IPS DF 4.7 (cell line): Measurements from ENCODE around the gene PRKAA2.
"Not testable (repeated sequence)": the region's sequence is repeated elsewhere in the genome, so short reads cannot be mapped to it uniquely, and the experiment has no call there.

Source experiments
- DNase-seq: peaks from one replicate; pipeline ENCODE4 v3.0.0-alpha.2; 2013; ENCODE audit warnings: low spot score; ENCODE audit errors: extremely low read depth

PRKAA2 gene

DNA sequence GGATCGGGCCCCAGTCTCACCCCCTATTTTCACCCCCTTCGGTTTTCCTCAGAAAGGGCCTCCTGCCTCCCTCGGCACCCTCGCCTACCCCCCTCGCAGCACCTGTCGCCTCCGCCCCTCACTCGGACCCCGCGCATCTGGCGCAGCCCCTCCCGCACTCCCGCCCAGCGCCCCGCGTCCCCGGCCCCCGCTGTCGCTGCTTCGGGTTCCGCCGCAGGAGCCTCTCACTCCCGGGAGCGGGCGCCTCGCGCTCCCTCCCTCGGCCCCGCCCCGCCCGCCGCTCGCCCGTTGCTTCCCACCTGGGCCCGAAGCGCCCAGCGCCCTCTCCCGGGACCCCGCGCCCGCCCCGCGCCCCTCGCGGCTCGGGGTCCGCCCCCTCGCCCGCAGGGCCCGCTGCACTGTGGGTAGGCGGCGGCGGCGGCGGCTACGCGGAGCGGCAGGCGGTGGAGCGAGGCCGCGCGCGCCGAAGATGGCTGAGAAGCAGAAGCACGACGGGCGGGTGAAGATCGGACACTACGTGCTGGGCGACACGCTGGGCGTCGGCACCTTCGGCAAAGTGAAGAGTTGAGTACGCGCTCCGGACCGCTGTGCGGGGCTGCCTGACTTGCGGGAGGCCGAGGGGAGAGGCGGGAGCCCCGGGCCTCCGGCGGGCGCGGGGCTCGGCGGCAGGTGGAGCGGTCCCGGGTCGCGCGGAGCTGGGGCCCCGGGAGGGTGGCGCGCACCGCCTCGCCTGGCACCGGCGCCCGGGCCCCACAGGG lies at the start of gene PRKAA2:
Gene PRKAA2, plus strand, starts transcription at position 396 of the 758 bp plus-strand sequence. Its CDS starts 74 bp downstream, at position 470.
- no peak for DNase-seq

DNA sequence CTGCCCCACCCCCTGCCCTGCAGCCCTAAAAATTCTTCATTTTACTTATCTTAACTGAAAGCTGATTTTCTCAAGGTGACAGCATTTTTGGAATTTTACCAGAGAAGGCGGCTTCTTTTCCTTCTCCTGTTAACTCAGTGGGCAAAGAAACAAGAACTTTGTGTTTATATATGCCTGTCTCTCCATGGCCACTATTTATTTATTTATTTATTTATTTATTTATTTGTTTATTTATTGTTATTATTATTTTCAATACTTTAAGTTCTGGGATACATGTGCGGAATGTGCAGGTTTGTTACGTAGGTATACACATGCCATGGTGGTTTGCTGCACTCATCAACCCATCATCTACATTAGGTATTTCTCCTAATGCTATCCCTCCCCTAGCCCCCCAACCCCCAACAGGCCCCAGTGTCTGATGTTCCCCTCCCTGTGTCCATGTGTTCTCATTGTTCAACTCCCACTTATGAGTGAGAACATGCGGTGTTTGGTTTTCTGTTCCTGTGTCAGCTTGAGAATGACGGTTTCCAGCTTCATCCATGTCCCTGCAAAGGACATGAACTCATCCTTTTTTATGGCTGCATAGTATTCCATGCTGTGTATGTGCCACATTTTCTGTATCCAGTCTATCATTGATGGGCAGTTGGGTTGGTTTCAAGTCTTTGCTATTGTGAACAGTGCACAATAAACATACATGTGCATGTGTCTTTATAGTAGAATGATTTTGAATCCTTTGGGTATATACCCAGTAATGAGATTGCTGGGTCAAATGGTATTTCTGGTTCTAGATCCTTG lies 49.5 kb upstream of the PRKAA2 start:
- not testable (repeated sequence) for DNase-seq

- DNase-seq: not testable (repeated sequence)
Observed at GRCh38 chr1:56610097-56610496, 35.0 kb upstream of the PRKAA2 start.

DNA sequence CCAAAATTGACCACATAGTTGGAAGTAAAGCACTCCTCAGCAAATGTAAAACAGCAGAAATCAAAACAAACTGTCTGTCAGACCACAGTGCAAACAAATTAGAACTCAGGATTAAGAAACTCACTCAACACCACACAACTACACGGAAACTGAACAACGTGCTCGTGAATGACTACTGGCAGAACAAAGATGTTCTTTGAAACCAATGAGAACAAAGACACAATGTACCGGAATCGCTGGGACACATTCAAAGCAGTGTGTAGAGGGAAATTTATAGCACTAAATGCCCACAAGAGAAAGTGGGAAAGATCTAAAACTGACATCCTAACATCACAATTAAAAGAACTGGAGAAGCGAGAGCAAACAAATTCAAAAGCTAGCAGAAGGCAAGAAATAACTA lies 34.3 kb upstream of the PRKAA2 start:
- DNase-seq: not testable (repeated sequence)

GRCh38 chr1:56617141-56617540 lies 28.0 kb upstream of the PRKAA2 start:
- DNase-seq: no peak

GRCh38 chr1:56625819-56626440 lies 19.2 kb upstream of the PRKAA2 start:
- DNase-seq: no peak

DNA sequence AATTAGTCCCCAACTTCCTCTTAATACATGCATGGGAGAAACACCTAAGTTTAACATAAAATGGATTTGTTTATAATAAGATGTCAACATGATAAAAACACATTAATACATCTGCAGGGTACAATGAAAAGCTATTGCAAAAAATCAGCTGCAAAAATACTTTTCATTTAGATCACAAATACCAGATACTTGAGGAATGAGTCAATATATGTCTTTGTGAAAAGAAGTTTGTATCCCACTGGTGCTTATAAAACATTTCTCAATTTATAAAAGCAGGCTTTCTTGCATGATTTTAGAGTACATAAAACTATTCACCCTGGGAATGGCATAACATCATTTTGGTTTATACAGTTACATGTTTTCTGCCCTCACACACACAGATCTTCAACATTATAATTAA lies 18.6 kb upstream of the PRKAA2 start:
- DNase-seq: no peak

GRCh38 chr1:56627019-56627635 lies 18.0 kb upstream of the PRKAA2 start:
- DNase-seq: no peak

GRCh38 chr1:56627636-56628039 lies 17.5 kb upstream of the PRKAA2 start:
- DNase-seq: no peak

GRCh38 chr1:56630786-56631185 lies 14.3 kb upstream of the PRKAA2 start:
- DNase-seq: no peak

GRCh38 chr1:56631901-56632300 lies 13.2 kb upstream of the PRKAA2 start:
- DNase-seq: no peak

DNA sequence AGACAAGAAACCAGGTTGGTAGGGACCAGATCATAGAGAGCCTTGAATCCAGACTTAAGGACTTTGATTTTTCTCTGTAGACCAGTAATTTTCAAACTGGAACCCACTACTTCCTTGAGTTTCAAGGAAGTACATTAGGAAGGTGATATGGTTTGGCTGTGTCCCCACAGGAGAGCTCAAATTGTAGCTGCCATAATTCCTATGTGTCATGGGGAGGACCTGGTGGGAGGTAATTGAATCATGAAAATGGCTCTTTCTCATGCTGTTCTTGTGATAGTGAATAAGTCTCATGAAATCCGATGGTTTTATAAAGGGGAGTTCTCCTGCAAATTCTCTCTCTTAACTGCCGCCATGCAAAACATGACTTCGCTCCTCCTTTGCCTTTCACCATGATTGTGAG lies 10.1 kb upstream of the PRKAA2 start:
- no peak for DNase-seq

DNA sequence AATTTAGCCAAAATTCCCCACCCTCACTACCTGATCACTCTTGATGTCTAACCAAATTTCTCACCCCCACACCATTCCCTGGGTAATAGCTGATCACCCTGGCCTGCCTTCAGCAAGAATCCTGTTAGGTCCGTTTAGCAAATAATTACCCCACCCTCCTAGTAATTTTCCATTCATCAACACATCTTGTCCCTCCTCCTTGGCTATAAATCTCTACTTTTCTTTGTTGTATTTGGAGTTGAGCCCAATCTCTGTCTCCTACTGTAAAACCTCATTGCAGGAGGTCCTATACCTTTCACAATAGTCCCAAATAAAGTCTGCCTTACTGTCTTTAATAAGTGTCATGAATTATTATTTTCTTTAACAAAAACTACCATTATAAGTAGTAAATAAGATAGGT lies 6.9 kb upstream of the PRKAA2 start:
- DNase-seq: no peak

GRCh38 chr1:56639211-56639610 lies 5.9 kb upstream of the PRKAA2 start:
- DNase-seq: no peak

GRCh38 chr1:56643661-56644060 lies 1.5 kb upstream of the PRKAA2 start:
- no peak for DNase-seq

DNA sequence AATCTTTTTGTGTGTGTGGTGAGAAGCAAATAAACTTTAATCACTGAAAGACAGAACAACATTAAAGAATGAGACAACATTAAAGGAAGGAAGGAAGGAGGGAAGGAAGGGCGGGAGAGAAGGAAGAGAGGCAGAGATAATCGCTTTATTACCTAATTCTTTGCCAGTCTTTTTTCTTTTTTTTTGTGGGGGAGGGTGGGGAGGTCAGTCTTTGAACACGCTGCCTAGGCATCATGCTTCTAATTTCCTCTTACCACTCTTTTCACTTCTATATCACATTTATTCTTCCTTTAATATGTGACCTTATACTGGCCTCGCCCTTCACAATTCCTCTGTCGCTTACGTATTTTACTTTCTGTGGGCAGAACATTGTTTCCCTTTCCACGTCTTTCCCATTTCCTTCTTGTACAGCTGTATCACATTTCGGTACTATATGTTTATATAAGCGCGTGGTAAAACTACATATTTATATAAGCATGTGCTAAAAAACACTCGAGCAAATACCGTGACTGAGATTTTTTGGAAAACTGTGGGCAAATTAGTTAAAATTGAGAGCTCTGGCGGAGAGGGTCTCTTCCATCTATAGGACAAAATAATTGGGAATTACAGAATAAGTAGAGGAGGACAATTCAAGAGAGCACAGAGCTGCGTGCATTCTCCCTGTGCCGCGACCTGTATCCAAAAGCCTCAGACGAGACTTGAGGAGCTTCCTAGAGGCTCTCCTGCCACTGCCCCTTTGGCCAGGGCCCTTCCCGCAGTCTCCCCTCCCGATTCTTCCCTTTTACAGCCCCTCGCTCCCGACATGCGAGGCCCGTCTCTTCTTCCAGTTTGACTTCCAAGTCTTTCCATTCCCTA lies 823 bp upstream of the PRKAA2 start:
- no peak for DNase-seq

DNA sequence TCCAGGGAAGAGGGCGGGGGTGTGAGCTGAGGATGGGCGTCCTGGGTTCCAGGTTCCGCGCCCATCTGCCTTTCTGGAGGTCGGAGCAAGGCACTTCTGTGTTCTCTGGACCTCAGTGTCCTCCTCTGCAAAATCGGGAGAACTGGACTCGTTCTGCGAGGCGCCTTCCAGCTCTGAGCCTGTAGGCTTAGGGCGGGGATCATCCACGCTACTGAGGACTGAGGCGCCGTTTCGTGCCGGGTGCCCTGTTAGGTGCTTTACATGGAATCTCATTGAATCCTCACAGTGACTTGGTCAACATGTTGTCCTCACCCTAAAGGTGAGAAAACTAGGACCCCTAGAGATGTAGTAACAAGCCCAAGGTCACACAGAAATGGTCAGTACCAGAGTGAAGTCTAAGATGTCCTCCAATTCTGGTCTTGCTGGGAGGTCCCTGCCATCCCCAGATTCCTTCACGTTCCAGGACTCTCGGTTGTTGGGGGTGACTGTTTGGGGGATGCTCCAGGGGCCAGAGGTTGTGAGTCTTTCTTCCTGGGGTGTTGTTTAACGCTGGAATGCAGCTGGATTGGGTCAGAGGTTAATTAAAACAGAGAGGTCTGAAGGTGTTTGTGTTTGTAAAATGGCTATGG lies 677 bp downstream of the PRKAA2 start:
- no peak for DNase-seq

DNA sequence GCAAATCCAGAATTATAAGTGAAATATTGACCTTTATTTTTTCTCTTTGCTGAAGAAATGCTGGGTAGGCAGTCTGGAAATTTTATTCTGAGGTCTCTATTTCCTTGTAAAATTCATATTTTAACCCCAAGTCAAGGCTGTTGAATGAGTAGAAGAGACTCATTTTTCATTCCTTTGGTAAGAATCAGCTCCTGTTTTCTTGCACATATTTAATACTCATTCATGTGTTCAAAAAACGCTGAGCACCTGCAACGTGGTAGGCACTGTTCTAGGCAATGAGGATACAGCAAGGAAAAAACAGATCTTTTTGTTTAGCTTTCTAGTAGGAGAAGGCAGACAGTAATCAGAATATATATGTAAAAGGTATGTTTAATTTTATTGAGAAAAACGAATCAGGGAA lies 1.5 kb downstream of the PRKAA2 start:
- DNase-seq: no peak

- DNase-seq: no peak
Observed at GRCh38 chr1:56647106-56647505, 2.0 kb downstream of the PRKAA2 start.

GRCh38 chr1:56648546-56648945 lies 3.4 kb downstream of the PRKAA2 start:
- DNase-seq: no peak
